NCI-H187 treated with DMSO at 0.1 percent for 48 hours (cell line): ENCODE results near the gene RIPPLY1.
"Not testable (repeated sequence)": the region's sequence is repeated elsewhere in the genome, so short reads cannot be mapped to it uniquely, and the experiment has no call there.

ENCODE experiments used
- DNase-seq: peaks from one replicate; lab custom pipeline; 2025; lab: John Stamatoyannopoulos, UW

Gene RIPPLY1

GRCh38 chrX:106912864-106913263 lies 9.7 kb upstream of the RIPPLY1 start:
- DNase-seq = no peak

GRCh38 chrX:106906361-106906760 lies 3.2 kb upstream of the RIPPLY1 start:
- DNase-seq = no peak

- no peak for DNase-seq
These were observed 2.0 kb upstream of the RIPPLY1 start for GRCh38 chrX:106905064-106905708.

GRCh38 chrX:106903856-106904528 lies 851 bp upstream of the RIPPLY1 start:
- DNase-seq = no peak

- no peak for DNase-seq
These were observed 457 bp downstream of the RIPPLY1 start for GRCh38 chrX:106902684-106903083.

GRCh38 chrX:106901781-106902219 lies 1.3 kb downstream of the RIPPLY1 start:
- no peak for DNase-seq

GRCh38 chrX:106901341-106901740 lies 1.8 kb downstream of the RIPPLY1 start:
- no peak for DNase-seq

GRCh38 chrX:106899841-106900240 lies 3.3 kb downstream of the RIPPLY1 start:
- DNase-seq = no peak

- DNase-seq = no peak
These were observed 3.9 kb downstream of the RIPPLY1 start for GRCh38 chrX:106899276-106899675.

- DNase-seq = no peak
These were observed 4.7 kb downstream of the RIPPLY1 start for GRCh38 chrX:106898462-106898861.

- no peak for DNase-seq
These were observed 5.9 kb downstream of the RIPPLY1 start for GRCh38 chrX:106897259-106897658.

- no peak for DNase-seq
These were observed 8.1 kb downstream of the RIPPLY1 start for GRCh38 chrX:106894978-106895452.

- peak; percentile 8 for DNase-seq
These were observed 8.7 kb downstream of the RIPPLY1 start for GRCh38 chrX:106894392-106894909.

- no peak for DNase-seq
These were observed 11.2 kb downstream of the RIPPLY1 start for GRCh38 chrX:106891762-106892460.

- DNase-seq = no peak
These were observed 13.7 kb downstream of the RIPPLY1 start for GRCh38 chrX:106889468-106889867.

GRCh38 chrX:106875151-106875550 lies 28.0 kb downstream of the RIPPLY1 start:
- DNase-seq = no peak

GRCh38 chrX:106874075-106874474 lies 29.1 kb downstream of the RIPPLY1 start:
- peak; percentile 0 for DNase-seq

GRCh38 chrX:106872796-106873195 lies 30.3 kb downstream of the RIPPLY1 start:
- DNase-seq = not testable (repeated sequence)

- DNase-seq = no peak
These were observed 39.4 kb downstream of the RIPPLY1 start for GRCh38 chrX:106863697-106864096.

- no peak for DNase-seq
These were observed 40.0 kb downstream of the RIPPLY1 start for GRCh38 chrX:106862972-106863688.
